Tibial nerve (tissue), 4 donors: Measurements from ENCODE around the gene FAM162A. TPM values are rescaled to one million over a fixed set of nuclear protein-coding genes. Genes with fewer than 3 reads are reported as not detected.

Experiments
- DNase-seq, 2 donors: peaks; one replicate each; pipeline ENCODE4 v3.0.0-alpha.2; 2019; ENCODE audit warnings: low spot score in 2 of 2
- H3K27ac ChIP-seq, 4 donors: fragments of 200-600 bp; sonication (generic) in 3 of 4; one replicate each; pipeline ENCODE4 v1.5.1; 2017 to 2019; ENCODE audit warnings: mild to moderate bottlenecking in 1 of 4
- H3K27me3 ChIP-seq, 2 donors: fragments of 200-600 bp; sonication (generic) in 1 of 2; one replicate each; pipeline versions ENCODE4 v1.5.1 to v1.6.0; 2017 to 2019
- H3K36me3 ChIP-seq, 3 donors: fragments of 200-600 bp; sonication (generic); one replicate each; pipeline ENCODE4 v1.5.1; 2018 to 2019
- H3K4me1 ChIP-seq, 4 donors: fragments of 200-600 bp; sonication (generic) in 3 of 4; one replicate each; pipeline ENCODE4 v1.5.1; 2017 to 2019
- H3K4me3 ChIP-seq, 4 donors: fragments of 200-600 bp; sonication (generic) in 3 of 4; one replicate each; pipeline ENCODE4 v1.5.1; 2017 to 2019; ENCODE audit warnings: mild to moderate bottlenecking in 1 of 4, moderate library complexity in 1 of 4
- H3K9me3 ChIP-seq, 4 donors: fragments of 200-600 bp; sonication (generic) in 3 of 4; one replicate each; pipeline ENCODE4 v1.5.1; 2017 to 2019
- EP300 ChIP-seq, 2 donors: sonication (generic); formaldehyde crosslinking; IDR thresholded peaks; one replicate each; pipeline ENCODE4 v1.6.1; 2017; ENCODE audit warnings: antibody characterized with exemption in 2 of 2, mild to moderate bottlenecking in 1 of 2
- POLR2A ChIP-seq, 2 donors: fragments of 450-650 bp; IDR thresholded peaks; one replicate each; pipeline ENCODE4 v1.6.1; 2017; ENCODE audit warnings: antibody characterized with exemption in 2 of 2, mild to moderate bottlenecking in 2 of 2, moderate library complexity in 2 of 2
- WGBS, 2 donors: methylation state at CpG; one replicate each; pipeline ENCODE4 v1.1.5; 2018; 5-methylcytosine and 5-hydroxymethylcytosine counted together
- total RNA-seq, 4 donors: library from RNA; depleted of rRNA; stranded (reverse); fragments of >200 nt; gene quantifications; one replicate each; pipeline ENCODE4 v1.1.0, GENCODE V29; 2016
- TF ChIP-seq, protein P1 (sequence below), 5 experiments: fragments of 200-600 bp in 3 of 5; fragments of 450-650 bp in 2 of 5; sonication (generic) in 3 of 5; IDR thresholded peaks; one replicate each; pipeline ENCODE4 v1.5.1; 2016 to 2019; ENCODE audit warnings: antibody characterized with exemption in 5 of 5, mild to moderate bottlenecking in 3 of 5, moderate library complexity in 2 of 5

FAM162A gene
- total RNA-seq, 4 donors from 2014 or later = 13.2 to 23.1 (median 17.8) TPM

DNA sequence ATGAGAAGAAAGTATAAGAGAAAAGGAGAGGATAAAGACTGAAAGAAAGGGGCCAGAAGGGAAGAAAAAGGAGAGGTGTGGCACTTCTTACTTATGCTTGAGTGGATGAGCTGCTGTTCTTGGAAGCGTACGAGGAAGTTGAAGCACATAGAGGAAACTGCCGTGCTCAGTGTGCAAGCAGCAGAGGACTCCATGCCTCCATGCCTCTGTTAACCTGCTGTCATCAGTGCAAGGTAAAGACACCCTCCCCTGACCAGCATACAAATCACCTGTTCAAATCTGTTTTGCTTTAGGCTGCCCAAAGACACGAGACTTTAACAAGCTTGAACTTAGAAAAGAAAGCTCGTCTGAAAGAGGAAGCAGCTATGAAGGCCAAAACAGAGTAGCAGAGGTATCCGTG is 25.5 kb downstream of the FAM162A start:
- WGBS, 2 donors = 77% methylated on average over 6 of the region's 6 CpGs
- H3K36me3 ChIP-seq = peaks cover 0 to 76% (median 0%) of the 10 kb centered on the region in 3 donors
- DNase-seq = no peak
- no peaks in the 10 kb centered on the region for H3K27me3 ChIP-seq
- H3K9me3 ChIP-seq = no peaks in the 10 kb centered on the region
- H3K4me3 ChIP-seq = no peak overlapping the region
- TF ChIP-seq, protein P1, sequence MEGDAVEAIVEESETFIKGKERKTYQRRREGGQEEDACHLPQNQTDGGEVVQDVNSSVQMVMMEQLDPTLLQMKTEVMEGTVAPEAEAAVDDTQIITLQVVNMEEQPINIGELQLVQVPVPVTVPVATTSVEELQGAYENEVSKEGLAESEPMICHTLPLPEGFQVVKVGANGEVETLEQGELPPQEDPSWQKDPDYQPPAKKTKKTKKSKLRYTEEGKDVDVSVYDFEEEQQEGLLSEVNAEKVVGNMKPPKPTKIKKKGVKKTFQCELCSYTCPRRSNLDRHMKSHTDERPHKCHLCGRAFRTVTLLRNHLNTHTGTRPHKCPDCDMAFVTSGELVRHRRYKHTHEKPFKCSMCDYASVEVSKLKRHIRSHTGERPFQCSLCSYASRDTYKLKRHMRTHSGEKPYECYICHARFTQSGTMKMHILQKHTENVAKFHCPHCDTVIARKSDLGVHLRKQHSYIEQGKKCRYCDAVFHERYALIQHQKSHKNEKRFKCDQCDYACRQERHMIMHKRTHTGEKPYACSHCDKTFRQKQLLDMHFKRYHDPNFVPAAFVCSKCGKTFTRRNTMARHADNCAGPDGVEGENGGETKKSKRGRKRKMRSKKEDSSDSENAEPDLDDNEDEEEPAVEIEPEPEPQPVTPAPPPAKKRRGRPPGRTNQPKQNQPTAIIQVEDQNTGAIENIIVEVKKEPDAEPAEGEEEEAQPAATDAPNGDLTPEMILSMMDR (IDR thresholded peaks at IDR 0.05) = no peak
- TF ChIP-seq POLR2A (IDR thresholded peaks at IDR 0.05) (no peak), EP300 (IDR thresholded peaks at IDR 0.05) (no peak)
- peaks cover 0 to 17% (median 1%) of the 10 kb centered on the region in 4 donors for H3K4me1 ChIP-seq
- no peak overlapping the region for H3K27ac ChIP-seq

DNA sequence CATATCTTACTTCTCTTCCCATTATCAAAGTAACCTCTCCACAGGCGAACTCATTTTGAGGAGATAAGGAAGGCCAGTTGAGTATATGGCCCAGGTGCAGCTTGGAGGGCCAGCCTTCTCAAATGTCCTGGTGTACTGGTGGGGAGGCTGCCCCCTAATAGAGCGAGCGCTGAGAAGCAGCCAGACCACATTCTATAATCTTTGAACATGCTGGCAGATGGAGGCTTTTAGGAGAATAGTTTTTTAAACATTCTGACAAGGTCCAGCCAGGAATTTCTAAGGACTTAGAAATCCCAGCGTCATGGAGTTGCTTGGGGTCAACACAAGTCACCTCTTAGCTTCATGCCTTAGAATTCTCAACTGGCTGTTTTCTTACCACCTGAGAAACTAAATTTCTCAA is 26.1 kb downstream of the FAM162A start:
- no peak for DNase-seq
- TF ChIP-seq, protein P1 (IDR thresholded peaks at IDR 0.05) = no peak
- TF ChIP-seq POLR2A (IDR thresholded peaks at IDR 0.05) (no peak), EP300 (IDR thresholded peaks at IDR 0.05) (no peak)
- peaks cover 0 to 24% (median 8%) of the 10 kb centered on the region in 4 donors for H3K4me1 ChIP-seq
- H3K4me3 ChIP-seq = no peak overlapping the region
- no peaks in the 10 kb centered on the region for H3K27me3 ChIP-seq
- 90 to 92% methylated on average over 4 of the region's 4 CpGs for WGBS, 2 donors
- H3K36me3 ChIP-seq = peaks cover 0 to 69% (median 0%) of the 10 kb centered on the region in 3 donors
- no peak overlapping the region for H3K27ac ChIP-seq
- no peaks in the 10 kb centered on the region for H3K9me3 ChIP-seq

DNA sequence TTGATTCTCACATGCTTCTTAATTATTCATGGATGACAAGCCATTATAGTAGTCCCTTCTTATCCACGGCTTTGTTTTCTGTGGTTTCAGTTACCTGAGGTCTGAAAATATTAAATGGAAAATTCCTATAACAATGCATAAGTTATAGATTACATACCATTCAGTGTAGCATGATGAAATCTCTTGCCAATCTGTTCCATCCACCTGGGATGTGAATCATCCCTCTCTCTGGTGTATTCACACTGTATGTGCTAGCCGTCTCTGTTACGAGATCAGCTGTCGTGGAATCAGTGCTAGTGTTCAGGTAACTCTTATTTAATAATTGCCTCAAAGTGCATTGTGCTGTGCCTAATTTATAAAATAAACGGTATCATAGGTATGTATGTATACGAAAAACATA is 26.7 kb downstream of the FAM162A start:
- DNase-seq = no peak
- H3K9me3 ChIP-seq = no peaks in the 10 kb centered on the region
- TF ChIP-seq, protein P1 (IDR thresholded peaks at IDR 0.05) = no peak
- TF ChIP-seq POLR2A (IDR thresholded peaks at IDR 0.05) = no peak
- TF ChIP-seq EP300 (IDR thresholded peaks at IDR 0.05) = no peak
- no peak overlapping the region for H3K27ac ChIP-seq
- WGBS, 2 donors = 86 to 89% methylated on average over 6 of the region's 6 CpGs
- peaks cover 0 to 64% (median 0%) of the 10 kb centered on the region in 3 donors for H3K36me3 ChIP-seq
- H3K4me3 ChIP-seq = no peak overlapping the region
- H3K27me3 ChIP-seq = no peaks in the 10 kb centered on the region
- H3K4me1 ChIP-seq = peaks cover 0 to 27% (median 11%) of the 10 kb centered on the region in 4 donors

DNA sequence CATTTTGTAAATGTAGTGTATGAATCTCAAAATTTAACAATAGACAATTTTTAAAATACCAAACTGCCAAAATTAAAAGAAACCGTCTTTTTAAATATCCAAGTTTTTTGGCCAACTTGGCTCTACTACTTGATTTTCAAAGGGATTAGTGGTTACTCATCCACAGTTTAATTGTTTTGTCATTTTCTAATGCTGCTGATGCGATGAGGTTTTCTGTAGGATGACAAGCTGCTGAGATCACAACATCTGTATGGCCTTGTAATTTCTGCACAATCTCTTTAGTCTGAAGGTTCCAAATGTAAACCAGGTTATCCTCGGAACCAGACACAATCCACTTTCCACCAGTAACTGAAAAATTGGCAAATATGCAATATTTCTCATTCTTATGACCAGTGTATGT is 30.4 kb downstream of the FAM162A start:
- DNase-seq = no peak
- TF ChIP-seq POLR2A (IDR thresholded peaks at IDR 0.05) (no peak), EP300 (IDR thresholded peaks at IDR 0.05) (no peak)
- TF ChIP-seq, protein P1 (IDR thresholded peaks at IDR 0.05) = no peak
- peaks cover 0 to 43% (median 23%) of the 10 kb centered on the region in 4 donors for H3K4me1 ChIP-seq
- peaks cover 0 to 30% (median 0%) of the 10 kb centered on the region in 3 donors for H3K36me3 ChIP-seq
- H3K9me3 ChIP-seq = no peaks in the 10 kb centered on the region
- no peaks in the 10 kb centered on the region for H3K27me3 ChIP-seq
- 86 to 87% methylated on average over 3 of the region's 3 CpGs for WGBS, 2 donors
- no peak overlapping the region for H3K27ac ChIP-seq
- H3K4me3 ChIP-seq = no peak overlapping the region

DNA sequence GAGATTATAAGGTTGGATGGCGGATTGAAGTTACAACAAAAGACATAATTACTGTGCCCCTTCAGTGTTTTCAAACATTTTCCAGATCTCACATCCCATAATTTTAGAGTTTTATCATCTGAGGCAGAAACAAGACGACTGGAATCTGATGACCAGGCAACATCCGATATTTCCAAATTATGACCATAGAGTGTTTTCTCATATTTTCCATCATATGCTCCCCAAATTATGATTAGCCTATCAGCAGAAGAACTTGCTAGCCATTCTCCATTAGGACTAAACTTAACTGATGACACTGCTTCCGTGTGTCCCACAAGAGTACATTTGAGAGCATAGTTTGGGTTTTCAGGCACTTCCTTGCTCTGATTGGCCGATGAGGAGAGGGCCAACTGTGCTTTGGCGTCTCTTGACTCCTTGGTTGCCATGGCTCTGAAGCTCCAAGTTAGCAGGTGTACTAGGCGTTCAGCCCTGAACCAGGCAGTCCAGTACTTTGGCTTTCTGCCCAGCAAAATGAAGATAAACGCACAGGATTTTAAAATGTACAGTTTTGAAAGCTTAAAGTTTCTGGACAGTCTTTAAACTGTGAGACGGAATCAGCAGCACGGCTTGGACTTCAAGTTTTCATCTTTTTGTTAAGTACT is 31.2 kb downstream of the FAM162A start:
- DNase-seq = peak in 1 of 2 donors; percentile 7
- WGBS, 2 donors = 23% methylated on average over 10 of the region's 10 CpGs
- Histone ChIP-seq H3K27ac (peak overlapping the region; percentile 55 to 94 (median 88)), H3K9me3 (no peaks in the 10 kb centered on the region), H3K4me3 (peak overlapping the region; percentile 47 to 94 (median 76)), H3K4me1 (peaks cover 0 to 43% (median 23%) of the 10 kb centered on the region in 4 donors), H3K36me3 (peaks cover 0 to 22% (median 0%) of the 10 kb centered on the region in 3 donors), H3K27me3 (no peaks in the 10 kb centered on the region)
- TF ChIP-seq, protein P1 (IDR thresholded peaks at IDR 0.05) = no peak
- TF ChIP-seq POLR2A (IDR thresholded peaks at IDR 0.05) (no peak), EP300 (IDR thresholded peaks at IDR 0.05) (no peak)
